GM06990 (cell line): Measurements from ENCODE around the gene TMEM41B.

Source experiments
- DNase-seq: peaks from one replicate; pipeline ENCODE4 v3.0.0-alpha.2; 2011; ENCODE audit not compliant: insufficient read length; ENCODE audit errors: extremely low read depth
- H3K27me3 ChIP-seq: replicated peaks from 2 replicates; pipeline ENCODE4 v1.6.0; 2011; ENCODE audit warnings: low read length; ENCODE audit not compliant: control insufficient read depth, insufficient read depth
- H3K36me3 ChIP-seq: 2 replicates; pipeline ENCODE4 v1.5.1; 2011; ENCODE audit warnings: low read length; ENCODE audit not compliant: control insufficient read depth, insufficient read depth
- H3K4me3 ChIP-seq: replicated peaks from 2 replicates; pipeline ENCODE4 v1.5.1; 2011; ENCODE audit warnings: low read depth, mild to moderate bottlenecking, control low read depth, low read length
- CTCF ChIP-seq: IDR thresholded peaks from 2 replicates; pipeline ENCODE4 v1.5.1; 2011; ENCODE audit warnings: low read length, control low read depth, mild to moderate bottlenecking, inconsistent platforms; ENCODE audit not compliant: insufficient read depth, poor library complexity, severe bottlenecking

The TMEM41B gene

GRCh38 chr11:9232482-9232881, 81.9 kb downstream of the TMEM41B start:
- no peak for TF ChIP-seq CTCF
- Histone ChIP-seq H3K4me3 (no peak overlapping the region), H3K27me3 (no peaks in the 10 kb centered on the region), H3K36me3 (no peaks in the 10 kb centered on the region)
- DNase-seq = no peak

- no peak for DNase-seq
These were observed 82.6 kb downstream of the TMEM41B start for GRCh38 chr11:9231848-9232177.

More at GRCh38 chr11:9231848-9232177, 82.6 kb downstream of the TMEM41B start:
- H3K27me3 ChIP-seq = no peaks in the 10 kb centered on the region
- TF ChIP-seq CTCF = no peak
- H3K36me3 ChIP-seq = no peaks in the 10 kb centered on the region
- no peak overlapping the region for H3K4me3 ChIP-seq
